DOHH2 (cell line): ENCODE data around the gene RANBP3.

Source experiments
- EZH2phosphoT487 ChIP-seq: fragments of 200-600 bp; sonication (generic); IDR thresholded peaks from 2 replicates; pipeline ENCODE4 v1.6.1; 2017; ENCODE audit warnings: borderline replicate concordance, mild to moderate bottlenecking, antibody characterized with exemption, low read length, moderate library complexity, mixed read lengths
- TF ChIP-seq, protein P1 (sequence below): fragments of 200-600 bp; sonication (generic); IDR thresholded peaks from one replicate; pipeline ENCODE4 v1.5.1; 2014; ENCODE audit warnings: antibody characterized with exemption, mild to moderate bottlenecking, low read depth, low read length; ENCODE audit not compliant: poor library complexity, severe bottlenecking

DNA sequence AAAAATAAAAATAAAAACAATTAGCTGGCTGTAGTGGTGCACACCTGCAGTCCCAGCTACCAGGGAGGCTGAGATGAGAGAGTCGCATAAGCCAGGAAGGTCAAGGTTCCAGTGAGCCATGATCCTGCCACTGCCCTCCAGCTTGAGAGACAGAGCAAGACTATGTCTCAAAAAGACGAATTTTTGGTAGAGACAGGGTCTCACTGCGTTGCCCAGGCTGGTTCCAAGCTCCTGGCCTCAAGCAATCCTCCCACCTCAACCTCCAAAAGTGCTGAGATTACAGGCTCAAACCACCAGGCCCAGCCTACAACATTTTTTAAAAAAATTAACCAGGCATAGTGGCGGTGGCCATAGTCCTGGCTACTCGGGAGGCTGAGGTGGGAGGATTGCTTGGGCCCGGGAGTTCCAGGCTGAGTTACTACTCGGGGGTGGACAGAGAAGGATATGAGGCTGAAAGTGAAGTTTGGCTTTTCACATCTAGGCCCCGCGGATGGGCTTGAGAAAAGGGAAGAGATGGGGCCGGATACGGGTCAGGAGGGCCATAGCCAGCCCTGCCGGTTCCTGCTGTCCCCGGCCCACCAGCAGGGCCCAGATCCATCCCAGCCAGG is 84.5 kb downstream of the RANBP3 start:
- TF ChIP-seq, protein P1, sequence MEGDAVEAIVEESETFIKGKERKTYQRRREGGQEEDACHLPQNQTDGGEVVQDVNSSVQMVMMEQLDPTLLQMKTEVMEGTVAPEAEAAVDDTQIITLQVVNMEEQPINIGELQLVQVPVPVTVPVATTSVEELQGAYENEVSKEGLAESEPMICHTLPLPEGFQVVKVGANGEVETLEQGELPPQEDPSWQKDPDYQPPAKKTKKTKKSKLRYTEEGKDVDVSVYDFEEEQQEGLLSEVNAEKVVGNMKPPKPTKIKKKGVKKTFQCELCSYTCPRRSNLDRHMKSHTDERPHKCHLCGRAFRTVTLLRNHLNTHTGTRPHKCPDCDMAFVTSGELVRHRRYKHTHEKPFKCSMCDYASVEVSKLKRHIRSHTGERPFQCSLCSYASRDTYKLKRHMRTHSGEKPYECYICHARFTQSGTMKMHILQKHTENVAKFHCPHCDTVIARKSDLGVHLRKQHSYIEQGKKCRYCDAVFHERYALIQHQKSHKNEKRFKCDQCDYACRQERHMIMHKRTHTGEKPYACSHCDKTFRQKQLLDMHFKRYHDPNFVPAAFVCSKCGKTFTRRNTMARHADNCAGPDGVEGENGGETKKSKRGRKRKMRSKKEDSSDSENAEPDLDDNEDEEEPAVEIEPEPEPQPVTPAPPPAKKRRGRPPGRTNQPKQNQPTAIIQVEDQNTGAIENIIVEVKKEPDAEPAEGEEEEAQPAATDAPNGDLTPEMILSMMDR = no peak
- TF ChIP-seq EZH2phosphoT487 = no peak
